Coronary artery (tissue), 2 donors: Measurements from ENCODE around the gene BMERB1.

Experiments
- DNase-seq: peaks from one replicate; pipeline ENCODE4 v3.0.0-alpha.2; 2017; ENCODE audit warnings: low spot score
- H3K27ac ChIP-seq, 2 donors: fragments of 200-600 bp; sonication (generic); one replicate each; pipeline ENCODE4 v1.5.1; 2016 to 2019
- H3K4me3 ChIP-seq: fragments of 200-600 bp; sonication (generic); 2 replicates; pipeline ENCODE4 v1.5.1; 2016; ENCODE audit warnings: mild to moderate bottlenecking, moderate library complexity
- CTCF ChIP-seq: fragments of 200-600 bp; sonication (generic); IDR thresholded peaks from one replicate; pipeline ENCODE4 v1.5.1; 2019; ENCODE audit warnings: antibody characterized with exemption

BMERB1 gene

GRCh38 chr16:15552507-15552906, 118.1 kb downstream of the BMERB1 start:
- no peak overlapping the region for H3K27ac ChIP-seq
- no peak for DNase-seq
- no peak overlapping the region for H3K4me3 ChIP-seq
- TF ChIP-seq CTCF, result no peak

GRCh38 chr16:15553313-15554088, 119.1 kb downstream of the BMERB1 start:
- no peak for TF ChIP-seq CTCF
- H3K27ac ChIP-seq, result no peak overlapping the region
- DNase-seq, result no peak
- no peak overlapping the region for H3K4me3 ChIP-seq

- no peak for TF ChIP-seq CTCF
- no peak for DNase-seq
- no peak overlapping the region for H3K4me3 ChIP-seq
Measured at GRCh38 chr16:15556130-15556529, 121.7 kb downstream of the BMERB1 start.

GRCh38 chr16:15557258-15557657, 122.9 kb downstream of the BMERB1 start:
- H3K27ac ChIP-seq, result no peak overlapping the region
- no peak overlapping the region for H3K4me3 ChIP-seq
- DNase-seq, result no peak
- TF ChIP-seq CTCF, result no peak

More at GRCh38 chr16:15556130-15556529, 121.7 kb downstream of the BMERB1 start:
- H3K27ac ChIP-seq, result no peak overlapping the region

GRCh38 chr16:15559176-15559575, 124.8 kb downstream of the BMERB1 start:
- Histone ChIP-seq H3K4me3 (no peak overlapping the region), H3K27ac (no peak overlapping the region)
- TF ChIP-seq CTCF, result no peak
- DNase-seq, result no peak

- DNase-seq, result no peak
- H3K27ac ChIP-seq, result no peak overlapping the region
- no peak for TF ChIP-seq CTCF
- no peak overlapping the region for H3K4me3 ChIP-seq
Measured at GRCh38 chr16:15564604-15565339, 130.4 kb downstream of the BMERB1 start.

- Histone ChIP-seq H3K27ac (no peak overlapping the region), H3K4me3 (no peak overlapping the region)
- no peak for TF ChIP-seq CTCF
- no peak for DNase-seq
Measured at GRCh38 chr16:15566095-15566494, 131.7 kb downstream of the BMERB1 start.
